Type B pancreatic cell (in vitro differentiated cells): Measurements from ENCODE around the gene ARVCF. TPM values are rescaled to one million over a fixed set of nuclear protein-coding genes. Genes with fewer than 3 reads are reported as not detected.

Experiments used
- DNase-seq: peaks from one replicate; pipeline ENCODE4 v3.0.0; 2021; ENCODE audit warnings: mixed read lengths; ENCODE audit not compliant: unreplicated experiment; ENCODE audit errors: extremely low spot score
- H3K27ac Mint-ChIP-seq: 2 replicates; pipeline ENCODE4 v1.8.0; 2021; ENCODE audit warnings: mild to moderate bottlenecking, mixed read lengths
- H3K27me3 Mint-ChIP-seq: 2 replicates; pipeline ENCODE4 v1.8.0; 2021; ENCODE audit warnings: mixed read lengths
- H3K36me3 Mint-ChIP-seq: 2 replicates; pipeline ENCODE4 v1.8.0; 2021; ENCODE audit warnings: mixed read lengths
- H3K4me1 Mint-ChIP-seq: one replicate; pipeline ENCODE4 v1.8.0; 2021; ENCODE audit warnings: mixed read lengths; ENCODE audit not compliant: unreplicated experiment
- H3K4me3 Mint-ChIP-seq: 2 replicates; pipeline ENCODE4 v1.8.0; 2021; ENCODE audit warnings: mild to moderate bottlenecking, mixed read lengths
- H3K9me3 Mint-ChIP-seq: 2 replicates; pipeline ENCODE4 v1.8.0; 2021; ENCODE audit warnings: mixed read lengths
- CTCF ChIP-seq: fragments of 200-600 bp; sonication (generic); conservative IDR thresholded peaks from 2 replicates; pipeline ENCODE4 v1.5.0; 2021; ENCODE audit warnings: antibody characterized with exemption, mild to moderate bottlenecking
- total RNA-seq: library from RNA; stranded (reverse); gene quantifications from 2 replicates; pipeline ENCODE4 v1.2.1, GENCODE V29; 2021; ENCODE audit warnings: low replicate concordance

ARVCF gene
- total RNA-seq, 1 donor from 2014 or later = 55.3 TPM

- TF ChIP-seq CTCF = no peak
- Mint-ChIP-seq H3K4me1 (no peaks in the 10 kb centered on the region), H3K27ac (no peak overlapping the region)
Observed at GRCh38 chr22:19990609-19991394, 25.8 kb downstream of the ARVCF start.

GRCh38 chr22:19990188-19990587 lies 26.4 kb downstream of the ARVCF start:
- H3K27me3 Mint-ChIP-seq = no peaks in the 10 kb centered on the region
- H3K27ac Mint-ChIP-seq = no peak overlapping the region
- H3K36me3 Mint-ChIP-seq = no peaks in the 10 kb centered on the region
- no peaks in the 10 kb centered on the region for H3K4me1 Mint-ChIP-seq
- DNase-seq = no peak
- TF ChIP-seq CTCF = no peak
- H3K4me3 Mint-ChIP-seq = no peak overlapping the region
- no peaks in the 10 kb centered on the region for H3K9me3 Mint-ChIP-seq

More at GRCh38 chr22:19990609-19991394, 25.8 kb downstream of the ARVCF start:
- Mint-ChIP-seq H3K36me3 (no peaks in the 10 kb centered on the region), H3K9me3 (no peaks in the 10 kb centered on the region), H3K27me3 (no peaks in the 10 kb centered on the region), H3K4me3 (no peak overlapping the region)
- DNase-seq = no peak

- Mint-ChIP-seq H3K4me1 (no peaks in the 10 kb centered on the region), H3K36me3 (no peaks in the 10 kb centered on the region), H3K4me3 (no peak overlapping the region), H3K27ac (no peak overlapping the region), H3K9me3 (no peaks in the 10 kb centered on the region), H3K27me3 (no peaks in the 10 kb centered on the region)
- no peak for TF ChIP-seq CTCF
- no peak for DNase-seq
Observed at GRCh38 chr22:19989725-19990067, 26.9 kb downstream of the ARVCF start.

GRCh38 chr22:19988965-19989724 lies 27.5 kb downstream of the ARVCF start:
- Mint-ChIP-seq H3K9me3 (no peaks in the 10 kb centered on the region), H3K4me1 (no peaks in the 10 kb centered on the region), H3K27ac (no peak overlapping the region), H3K4me3 (no peak overlapping the region), H3K36me3 (no peaks in the 10 kb centered on the region), H3K27me3 (no peaks in the 10 kb centered on the region)
- no peak for TF ChIP-seq CTCF
- no peak for DNase-seq

GRCh38 chr22:19988331-19988808 lies 28.3 kb downstream of the ARVCF start:
- no peak for DNase-seq
- Mint-ChIP-seq H3K4me3 (peak overlapping the region; percentile 74), H3K36me3 (no peaks in the 10 kb centered on the region), H3K27me3 (no peaks in the 10 kb centered on the region), H3K27ac (no peak overlapping the region), H3K4me1 (no peaks in the 10 kb centered on the region), H3K9me3 (no peaks in the 10 kb centered on the region)
- no peak for TF ChIP-seq CTCF
